ENCODE measurements around the gene GNAL.
A peak's percentile ranks its signal among the peaks of the same experiment; 100 is the strongest.

Gene GNAL

GRCh38 chr18:11862468-11863137, 173.5 kb downstream of the GNAL start:
- Histone ChIP-seq H2BK120ac (ENCODE audit: low read depth, low read length) (no peak overlapping the region), H3K4me1 (ENCODE audit: control insufficient read depth in 2 of 2, insufficient read depth in 1 of 2, low read depth in 1 of 2, low read length in 2 of 2) (peaks cover under 1 to 2% of the 10 kb centered on the region in 2 donors), H4K91ac (ENCODE audit: low read depth, low read length, poor library complexity) (no peak overlapping the region), H3K18ac (ENCODE audit: low read length) (no peak overlapping the region), H3K27ac (replicated peaks; ENCODE audit: low read length) (no peak overlapping the region), H3K9me3 (replicated peaks in 1 of 2; ENCODE audit: control insufficient read depth in 2 of 2, insufficient read depth in 1 of 2, low read depth in 1 of 2, low read length in 2 of 2) (no peaks in the 10 kb centered on the region), H3K4ac (ENCODE audit: low read length) (no peak overlapping the region), H3K36me3 (replicated peaks in 1 of 2; ENCODE audit: control insufficient read depth in 2 of 2, insufficient read depth in 2 of 2, low read length in 2 of 2) (peaks cover 0 to 5% of the 10 kb centered on the region in 2 donors), H3K4me3 (ENCODE audit: low read length in 2 of 2) (no peak overlapping the region), H3K9ac (ENCODE audit: low read depth, low read length, poor library complexity) (no peak overlapping the region), H3K4me2 (ENCODE audit: insufficient read depth, low read length, poor library complexity, severe bottlenecking) (no peak overlapping the region), H3K23ac (ENCODE audit: low read depth, low read length, poor library complexity) (no peak overlapping the region), H2AK5ac (ENCODE audit: low read depth, low read length) (no peak overlapping the region), H2BK15ac (ENCODE audit: low read length) (no peak overlapping the region), H2BK12ac (ENCODE audit: low read length) (no peak overlapping the region), H3K14ac (ENCODE audit: low read length) (no peak overlapping the region), H2BK5ac (ENCODE audit: low read length) (no peak overlapping the region), H3K27me3 (ENCODE audit: control insufficient read depth in 3 of 3, insufficient read depth in 3 of 3, low read depth in 1 of 3, low read length in 3 of 3) (no peaks in the 10 kb centered on the region), H4K8ac (ENCODE audit: low read depth, low read length) (no peak overlapping the region), H3K79me1 (ENCODE audit: low read depth, low read length) (no peaks in the 10 kb centered on the region), H2AFZ (ENCODE audit: low read length) (no peak overlapping the region)
- DNase-seq (ENCODE audit: low spot score) = no peak
- no CpG with 5 or more reads among the region's 6 CpGs for WGBS, 2 donors (ENCODE audit: extremely low coverage in 2 of 2, insufficient read length in 2 of 2, insufficient replicate concordance in 1 of 2)

- no peak overlapping the region for H4K8ac ChIP-seq (ENCODE audit: low read depth, low read length)
- H2BK120ac ChIP-seq (ENCODE audit: low read depth, low read length) = no peak overlapping the region
- H3K4me3 ChIP-seq (ENCODE audit: low read length in 2 of 2) = no peak overlapping the region
- no peak overlapping the region for H2AK5ac ChIP-seq (ENCODE audit: low read depth, low read length)
- no peak overlapping the region for H2BK5ac ChIP-seq (ENCODE audit: low read length)
- no peaks in the 10 kb centered on the region for H3K4me1 ChIP-seq (ENCODE audit: control insufficient read depth in 2 of 2, insufficient read depth in 1 of 2, low read depth in 1 of 2, low read length in 2 of 2)
- H2BK15ac ChIP-seq (ENCODE audit: low read length) = no peak overlapping the region
- no peak overlapping the region for H2BK12ac ChIP-seq (ENCODE audit: low read length)
- H3K4ac ChIP-seq (ENCODE audit: low read length) = no peak overlapping the region
- no peak overlapping the region for H3K27ac ChIP-seq (replicated peaks; ENCODE audit: low read length)
- no peak overlapping the region for H3K14ac ChIP-seq (ENCODE audit: low read length)
- no peak overlapping the region for H3K23ac ChIP-seq (ENCODE audit: low read depth, low read length, poor library complexity)
- H3K27me3 ChIP-seq (ENCODE audit: control insufficient read depth in 3 of 3, insufficient read depth in 3 of 3, low read depth in 1 of 3, low read length in 3 of 3) = no peaks in the 10 kb centered on the region
- H3K9me3 ChIP-seq (replicated peaks in 1 of 2; ENCODE audit: control insufficient read depth in 2 of 2, insufficient read depth in 1 of 2, low read depth in 1 of 2, low read length in 2 of 2) = no peaks in the 10 kb centered on the region
- no peak overlapping the region for H3K18ac ChIP-seq (ENCODE audit: low read length)
- H3K9ac ChIP-seq (ENCODE audit: low read depth, low read length, poor library complexity) = no peak overlapping the region
- no peak overlapping the region for H3K4me2 ChIP-seq (ENCODE audit: insufficient read depth, low read length, poor library complexity, severe bottlenecking)
- no peak overlapping the region for H4K91ac ChIP-seq (ENCODE audit: low read depth, low read length, poor library complexity)
- WGBS, 2 donors (ENCODE audit: extremely low coverage in 2 of 2, insufficient read length in 2 of 2, insufficient replicate concordance in 1 of 2) = no CpG with 5 or more reads among the region's 2 CpGs
- no peak overlapping the region for H2AFZ ChIP-seq (ENCODE audit: low read length)
- no peaks in the 10 kb centered on the region for H3K79me1 ChIP-seq (ENCODE audit: low read depth, low read length)
- peaks cover 0 to 14% of the 10 kb centered on the region in 2 donors for H3K36me3 ChIP-seq (replicated peaks in 1 of 2; ENCODE audit: control insufficient read depth in 2 of 2, insufficient read depth in 2 of 2, low read length in 2 of 2)
- no peak for DNase-seq (ENCODE audit: low spot score)
These were observed 175.4 kb downstream of the GNAL start for GRCh38 chr18:11864471-11864870.

GRCh38 chr18:11865071-11865470, 176.0 kb downstream of the GNAL start:
- Histone ChIP-seq H3K9me3 (replicated peaks in 1 of 2; ENCODE audit: control insufficient read depth in 2 of 2, insufficient read depth in 1 of 2, low read depth in 1 of 2, low read length in 2 of 2) (no peaks in the 10 kb centered on the region), H2BK15ac (ENCODE audit: low read length) (no peak overlapping the region), H3K4ac (ENCODE audit: low read length) (no peak overlapping the region), H3K27me3 (ENCODE audit: control insufficient read depth in 3 of 3, insufficient read depth in 3 of 3, low read depth in 1 of 3, low read length in 3 of 3) (no peaks in the 10 kb centered on the region), H3K9ac (ENCODE audit: low read depth, low read length, poor library complexity) (no peak overlapping the region), H3K18ac (ENCODE audit: low read length) (no peak overlapping the region), H4K91ac (ENCODE audit: low read depth, low read length, poor library complexity) (no peak overlapping the region), H4K8ac (ENCODE audit: low read depth, low read length) (no peak overlapping the region), H3K27ac (replicated peaks; ENCODE audit: low read length) (no peak overlapping the region), H3K36me3 (replicated peaks in 1 of 2; ENCODE audit: control insufficient read depth in 2 of 2, insufficient read depth in 2 of 2, low read length in 2 of 2) (peaks cover 0 to 19% of the 10 kb centered on the region in 2 donors), H3K79me1 (ENCODE audit: low read depth, low read length) (no peaks in the 10 kb centered on the region), H3K4me3 (ENCODE audit: low read length in 2 of 2) (peak overlapping the region in 1 of 2 donors; percentile 57), H2AFZ (ENCODE audit: low read length) (no peak overlapping the region), H2BK5ac (ENCODE audit: low read length) (no peak overlapping the region), H2AK5ac (ENCODE audit: low read depth, low read length) (no peak overlapping the region), H3K14ac (ENCODE audit: low read length) (no peak overlapping the region), H3K23ac (ENCODE audit: low read depth, low read length, poor library complexity) (no peak overlapping the region), H2BK120ac (ENCODE audit: low read depth, low read length) (no peak overlapping the region), H3K4me2 (ENCODE audit: insufficient read depth, low read length, poor library complexity, severe bottlenecking) (no peak overlapping the region), H3K4me1 (ENCODE audit: control insufficient read depth in 2 of 2, insufficient read depth in 1 of 2, low read depth in 1 of 2, low read length in 2 of 2) (no peaks in the 10 kb centered on the region), H2BK12ac (ENCODE audit: low read length) (no peak overlapping the region)
- no peak for DNase-seq (ENCODE audit: low spot score)
- WGBS, 2 donors (ENCODE audit: extremely low coverage in 2 of 2, insufficient read length in 2 of 2, insufficient replicate concordance in 1 of 2) = no CpG with 5 or more reads among the region's 12 CpGs

GRCh38 chr18:11866329-11866728, 177.3 kb downstream of the GNAL start:
- no peak overlapping the region for H2BK15ac ChIP-seq (ENCODE audit: low read length)
- no peak overlapping the region for H2AFZ ChIP-seq (ENCODE audit: low read length)
- no CpG with 5 or more reads among the region's 10 CpGs for WGBS, 2 donors (ENCODE audit: extremely low coverage in 2 of 2, insufficient read length in 2 of 2, insufficient replicate concordance in 1 of 2)
- H3K4me3 ChIP-seq (ENCODE audit: low read length in 2 of 2) = no peak overlapping the region
- no peak overlapping the region for H4K91ac ChIP-seq (ENCODE audit: low read depth, low read length, poor library complexity)
- no peak overlapping the region for H2BK12ac ChIP-seq (ENCODE audit: low read length)
- peaks cover 0 to 23% of the 10 kb centered on the region in 2 donors for H3K36me3 ChIP-seq (replicated peaks in 1 of 2; ENCODE audit: control insufficient read depth in 2 of 2, insufficient read depth in 2 of 2, low read length in 2 of 2)
- no peak overlapping the region for H3K9ac ChIP-seq (ENCODE audit: low read depth, low read length, poor library complexity)
- H3K27ac ChIP-seq (replicated peaks; ENCODE audit: low read length) = no peak overlapping the region
- no peaks in the 10 kb centered on the region for H3K4me1 ChIP-seq (ENCODE audit: control insufficient read depth in 2 of 2, insufficient read depth in 1 of 2, low read depth in 1 of 2, low read length in 2 of 2)
- no peak for DNase-seq (ENCODE audit: low spot score)
- H4K8ac ChIP-seq (ENCODE audit: low read depth, low read length) = no peak overlapping the region
- no peaks in the 10 kb centered on the region for H3K9me3 ChIP-seq (replicated peaks in 1 of 2; ENCODE audit: control insufficient read depth in 2 of 2, insufficient read depth in 1 of 2, low read depth in 1 of 2, low read length in 2 of 2)
- H2BK120ac ChIP-seq (ENCODE audit: low read depth, low read length) = no peak overlapping the region
- no peak overlapping the region for H2AK5ac ChIP-seq (ENCODE audit: low read depth, low read length)
- no peak overlapping the region for H3K14ac ChIP-seq (ENCODE audit: low read length)
- H3K4ac ChIP-seq (ENCODE audit: low read length) = no peak overlapping the region
- H3K18ac ChIP-seq (ENCODE audit: low read length) = no peak overlapping the region
- no peaks in the 10 kb centered on the region for H3K27me3 ChIP-seq (ENCODE audit: control insufficient read depth in 3 of 3, insufficient read depth in 3 of 3, low read depth in 1 of 3, low read length in 3 of 3)
- H3K23ac ChIP-seq (ENCODE audit: low read depth, low read length, poor library complexity) = peak overlapping the region; percentile 2
- no peak overlapping the region for H2BK5ac ChIP-seq (ENCODE audit: low read length)
- no peaks in the 10 kb centered on the region for H3K79me1 ChIP-seq (ENCODE audit: low read depth, low read length)
- H3K4me2 ChIP-seq (ENCODE audit: insufficient read depth, low read length, poor library complexity, severe bottlenecking) = no peak overlapping the region

Measured in neuronal stem cell (in vitro differentiated cells).